Caco-2 (cell line): ENCODE measurements around the gene XAB2. TPM values are rescaled to one million over a fixed set of nuclear protein-coding genes. Genes with fewer than 3 reads are reported as not detected.

Source experiments
- BruUV-seq: library from RNA; stranded (reverse); fragments of 400-500 nt; replicated peaks from 2 replicates; lab custom pipeline; 2021; lab: Mats Ljungman, UMichigan
- CTCF ChIA-PET: fragments of 300-600 bp; sonication (Branson Sonifier 250); formaldehyde crosslinking; loops from one replicate; lab custom pipeline; 2022; ENCODE audit warnings: antibody characterized with exemption; lab: Charles Lee
- POLR2A ChIA-PET: fragments of 300-600 bp; sonication (Branson Sonifier 250); formaldehyde crosslinking; loops from one replicate; lab custom pipeline; 2022; ENCODE audit warnings: antibody characterized with exemption; lab: Charles Lee
- DNase-seq, 2 experiments: peaks; one replicate each; pipeline versions ENCODE4 v3.0.0 to v3.0.0-alpha.2; 2020 to 2022
- H3K27me3 ChIP-seq: replicated peaks from 2 replicates; pipeline ENCODE4 v1.6.0; 2011; ENCODE audit warnings: low read length; ENCODE audit not compliant: control insufficient read depth, insufficient read depth
- H3K36me3 ChIP-seq: 2 replicates; pipeline ENCODE4 v1.5.1; 2011; ENCODE audit warnings: low read length; ENCODE audit not compliant: control insufficient read depth, insufficient read depth
- H3K4me1 ChIP-seq: fragments of 250-450 bp; sonication (Bioruptor Pico); 2 replicates; pipeline ENCODE4 v1.5.1; 2020; ENCODE audit warnings: mild to moderate bottlenecking
- H3K4me3 ChIP-seq: 2 replicates; pipeline ENCODE4 v1.5.1; 2011; ENCODE audit warnings: low read depth, mild to moderate bottlenecking, control low read depth, low read length
- H3K9me3 ChIP-seq: fragments of 250-450 bp; sonication (Bioruptor Pico); 2 replicates; pipeline ENCODE4 v1.5.1; 2020; ENCODE audit warnings: mild to moderate bottlenecking, moderate library complexity
- H3K27ac Mint-ChIP-seq: one replicate; pipeline ENCODE4 v1.8.0; 2022; ENCODE audit warnings: mixed read lengths; ENCODE audit not compliant: unreplicated experiment
- H3K27me3 Mint-ChIP-seq: one replicate; pipeline ENCODE4 v1.8.0; 2022; ENCODE audit warnings: mixed read lengths; ENCODE audit not compliant: insufficient read depth, unreplicated experiment
- H3K36me3 Mint-ChIP-seq: one replicate; pipeline ENCODE4 v1.8.0; 2022; ENCODE audit warnings: mild to moderate bottlenecking, mixed read lengths; ENCODE audit not compliant: insufficient read depth, unreplicated experiment
- H3K4me1 Mint-ChIP-seq: one replicate; pipeline ENCODE4 v1.8.0; 2022; ENCODE audit warnings: low read depth, mixed read lengths; ENCODE audit not compliant: unreplicated experiment
- H3K4me3 Mint-ChIP-seq: one replicate; pipeline ENCODE4 v1.8.0; 2022; ENCODE audit warnings: mild to moderate bottlenecking, moderate library complexity, mixed read lengths; ENCODE audit not compliant: unreplicated experiment
- H3K9me3 Mint-ChIP-seq: one replicate; pipeline ENCODE4 v1.8.0; 2022; ENCODE audit warnings: mixed read lengths; ENCODE audit not compliant: unreplicated experiment
- intact Hi-C: fragments of 100-400 bp; cut with micrococcal nuclease; formaldehyde crosslinking; loops from one replicate; pipeline ENCODE4 v1.10.0; 2022; ENCODE audit not compliant: unreplicated experiment
- total RNA-seq: library from RNA; stranded (reverse); gene quantifications from 2 replicates; pipeline ENCODE4 v1.2.3, GENCODE V29; 2022
- TF ChIP-seq, protein P1 (sequence below), 2 experiments: fragments of 200-600 bp in 1 of 2; IDR thresholded peaks; 1 replicate in 1 of 2; 2 replicates in 1 of 2; pipeline versions ENCODE4 v1.5.1 to v1.8.0; 2011 to 2022; ENCODE audit warnings: antibody characterized with exemption in 1 of 2, control low read depth in 1 of 2, inconsistent platforms in 1 of 2, low read depth in 1 of 2, low read length in 1 of 2, mild to moderate bottlenecking in 1 of 2, moderate library complexity in 1 of 2; ENCODE audit not compliant: insufficient read depth in 1 of 2, severe bottlenecking in 1 of 2, unreplicated experiment in 1 of 2

Gene XAB2
- total RNA-seq, 1 experiment from 2014 or later = 44.7 TPM

DNA sequence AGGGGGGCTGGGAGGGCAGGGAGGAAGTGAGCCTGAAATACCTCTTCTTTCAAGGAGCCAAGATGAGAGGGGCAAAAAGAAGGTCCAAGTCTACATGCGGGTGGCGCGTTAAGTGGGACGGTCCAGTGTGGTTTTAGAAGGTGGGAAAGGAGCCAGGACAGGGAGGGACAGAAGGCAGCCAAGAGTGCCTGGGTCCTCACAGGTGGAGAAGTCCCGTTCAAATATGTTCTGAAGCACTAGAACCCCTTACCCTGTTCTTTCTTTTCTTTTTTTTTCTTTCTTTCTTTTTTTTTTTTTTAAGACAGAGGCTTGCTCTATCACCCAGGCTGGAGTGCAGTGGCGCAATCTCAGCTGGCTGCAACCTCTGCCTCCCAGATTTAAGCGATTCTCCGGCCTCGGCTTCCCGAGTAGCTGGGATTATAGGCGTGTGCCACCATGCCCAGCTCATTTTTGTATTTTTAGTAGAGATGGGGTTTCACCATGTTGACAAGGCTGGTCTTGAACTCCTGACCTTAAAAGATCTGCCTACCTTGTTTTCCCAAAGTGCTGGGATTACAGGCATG lies 26.3 kb downstream of the XAB2 start:
- Histone ChIP-seq H3K9me3 (no peaks in the 10 kb centered on the region), H3K36me3 (no peaks in the 10 kb centered on the region; the same call in 1 of the 2 replicates), H3K4me1 (no peaks in the 10 kb centered on the region), H3K27me3 (no peaks in the 10 kb centered on the region), H3K4me3 (no peak overlapping the region)
- peaks cover 11% of the 10 kb centered on the region for H3K9me3 Mint-ChIP-seq
- peaks cover 3% of the 10 kb centered on the region for H3K4me1 Mint-ChIP-seq
- TF ChIP-seq, protein P1, sequence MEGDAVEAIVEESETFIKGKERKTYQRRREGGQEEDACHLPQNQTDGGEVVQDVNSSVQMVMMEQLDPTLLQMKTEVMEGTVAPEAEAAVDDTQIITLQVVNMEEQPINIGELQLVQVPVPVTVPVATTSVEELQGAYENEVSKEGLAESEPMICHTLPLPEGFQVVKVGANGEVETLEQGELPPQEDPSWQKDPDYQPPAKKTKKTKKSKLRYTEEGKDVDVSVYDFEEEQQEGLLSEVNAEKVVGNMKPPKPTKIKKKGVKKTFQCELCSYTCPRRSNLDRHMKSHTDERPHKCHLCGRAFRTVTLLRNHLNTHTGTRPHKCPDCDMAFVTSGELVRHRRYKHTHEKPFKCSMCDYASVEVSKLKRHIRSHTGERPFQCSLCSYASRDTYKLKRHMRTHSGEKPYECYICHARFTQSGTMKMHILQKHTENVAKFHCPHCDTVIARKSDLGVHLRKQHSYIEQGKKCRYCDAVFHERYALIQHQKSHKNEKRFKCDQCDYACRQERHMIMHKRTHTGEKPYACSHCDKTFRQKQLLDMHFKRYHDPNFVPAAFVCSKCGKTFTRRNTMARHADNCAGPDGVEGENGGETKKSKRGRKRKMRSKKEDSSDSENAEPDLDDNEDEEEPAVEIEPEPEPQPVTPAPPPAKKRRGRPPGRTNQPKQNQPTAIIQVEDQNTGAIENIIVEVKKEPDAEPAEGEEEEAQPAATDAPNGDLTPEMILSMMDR (IDR thresholded peaks at IDR 0.05; ENCODE audit: insufficient read depth in 1 of 2, low read depth in 1 of 2, low read length in 1 of 2, severe bottlenecking in 1 of 2, unreplicated experiment in 1 of 2) = no peak
- H3K36me3 Mint-ChIP-seq = peaks cover 61% of the 10 kb centered on the region
- H3K4me3 Mint-ChIP-seq = no peak overlapping the region
- BruUV-seq = no TSS peak
- POLR2A ChIA-PET = no interaction called here
- H3K27me3 Mint-ChIP-seq = no peaks in the 10 kb centered on the region
- no peak for DNase-seq
- no peak overlapping the region for H3K27ac Mint-ChIP-seq
- CTCF ChIA-PET = no interaction called here
- intact Hi-C loops = no loop called here

- no TSS peak for BruUV-seq
- TF ChIP-seq, protein P1 (IDR thresholded peaks at IDR 0.05; ENCODE audit: insufficient read depth in 1 of 2, low read depth in 1 of 2, low read length in 1 of 2, severe bottlenecking in 1 of 2, unreplicated experiment in 1 of 2) = no peak
- no peak for DNase-seq
- peaks cover 11% of the 10 kb centered on the region for H3K9me3 Mint-ChIP-seq
- H3K27me3 Mint-ChIP-seq = no peaks in the 10 kb centered on the region
- H3K4me1 Mint-ChIP-seq = peaks cover 7% of the 10 kb centered on the region
- H3K36me3 Mint-ChIP-seq = peaks cover 59% of the 10 kb centered on the region
- ChIA-PET CTCF (no interaction called here), POLR2A (no interaction called here)
- no peaks in the 10 kb centered on the region for H3K9me3 ChIP-seq
- H3K4me3 Mint-ChIP-seq = no peak overlapping the region
- H3K4me3 ChIP-seq = no peak overlapping the region
- intact Hi-C loops = no loop called here
- H3K36me3 ChIP-seq = no peaks in the 10 kb centered on the region; the same call in 1 of the 2 replicates
- peaks cover under 1% of the 10 kb centered on the region; the same call in 1 of the 2 replicates for H3K4me1 ChIP-seq
- H3K27ac Mint-ChIP-seq = no peak overlapping the region
- H3K27me3 ChIP-seq = no peaks in the 10 kb centered on the region
Measured at GRCh38 chr19:7602240-7602934, 27.0 kb downstream of the XAB2 start.

DNA sequence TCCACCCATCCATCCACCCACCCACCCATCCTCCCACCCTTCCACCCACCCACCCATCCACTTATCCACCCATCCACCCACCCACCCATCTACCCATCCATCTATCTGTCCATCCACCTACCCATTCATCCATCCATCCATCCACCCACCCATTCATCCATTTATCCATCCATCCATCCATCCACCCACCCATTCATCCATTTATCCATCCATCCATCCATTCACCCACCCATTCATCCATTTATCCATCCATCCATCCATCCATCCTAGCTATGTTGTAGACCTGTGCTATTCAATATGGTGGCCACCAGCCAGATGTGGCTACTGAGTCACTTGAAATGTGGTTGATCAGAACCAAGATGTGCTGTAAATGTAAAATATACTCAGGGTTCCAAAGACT lies 28.6 kb downstream of the XAB2 start:
- peaks cover 7% of the 10 kb centered on the region for H3K4me1 Mint-ChIP-seq
- no peak overlapping the region for H3K27ac Mint-ChIP-seq
- intact Hi-C loops = no loop called here
- Histone ChIP-seq H3K36me3 (no peaks in the 10 kb centered on the region; the same call in 1 of the 2 replicates), H3K4me1 (peaks cover 8% of the 10 kb centered on the region), H3K9me3 (no peaks in the 10 kb centered on the region), H3K4me3 (no peak overlapping the region), H3K27me3 (no peaks in the 10 kb centered on the region)
- ChIA-PET CTCF (no interaction called here), POLR2A (no interaction called here)
- no peak for DNase-seq
- H3K36me3 Mint-ChIP-seq = peaks cover 57% of the 10 kb centered on the region
- BruUV-seq = no TSS peak
- H3K9me3 Mint-ChIP-seq = peaks cover 8% of the 10 kb centered on the region
- H3K27me3 Mint-ChIP-seq = no peaks in the 10 kb centered on the region
- TF ChIP-seq, protein P1 (IDR thresholded peaks at IDR 0.05; ENCODE audit: insufficient read depth in 1 of 2, low read depth in 1 of 2, low read length in 1 of 2, severe bottlenecking in 1 of 2, unreplicated experiment in 1 of 2) = no peak
- H3K4me3 Mint-ChIP-seq = no peak overlapping the region
